Endothelial cell (in vitro differentiated cells): ENCODE data around the gene ANGPT4. TPM values are rescaled to one million over a fixed set of nuclear protein-coding genes. Genes with fewer than 3 reads are reported as not detected.

Experiments used
- DNase-seq: peaks from one replicate; pipeline ENCODE4 v3.0.0; 2021; ENCODE audit warnings: low spot score
- H3K27ac Mint-ChIP-seq: one replicate; pipeline ENCODE4 v1.8.0; 2021; ENCODE audit warnings: mixed read lengths, inconsistent platforms; ENCODE audit not compliant: unreplicated experiment
- H3K27me3 Mint-ChIP-seq: one replicate; pipeline ENCODE4 v1.8.0; 2021; ENCODE audit warnings: mild to moderate bottlenecking, moderate library complexity, mixed read lengths, inconsistent platforms; ENCODE audit not compliant: unreplicated experiment
- H3K36me3 Mint-ChIP-seq: one replicate; pipeline ENCODE4 v1.8.0; 2021; ENCODE audit warnings: mild to moderate bottlenecking, low read depth, mixed read lengths, inconsistent platforms; ENCODE audit not compliant: unreplicated experiment
- H3K4me1 Mint-ChIP-seq: one replicate; pipeline ENCODE4 v1.8.0; 2021; ENCODE audit warnings: mild to moderate bottlenecking, mixed read lengths, inconsistent platforms; ENCODE audit not compliant: unreplicated experiment
- H3K4me3 Mint-ChIP-seq: one replicate; pipeline ENCODE4 v1.8.0; 2021; ENCODE audit warnings: mild to moderate bottlenecking, mixed read lengths, inconsistent platforms; ENCODE audit not compliant: unreplicated experiment
- H3K9me3 Mint-ChIP-seq: one replicate; pipeline ENCODE4 v1.8.0; 2021; ENCODE audit warnings: mixed read lengths, inconsistent platforms; ENCODE audit not compliant: unreplicated experiment
- total RNA-seq: library from RNA; stranded (reverse); fragmentation: NEBNext Ultra II Directional; extraction: Animal tissue kit (Norgen Biotek cat#: 25700); gene quantifications from one replicate; pipeline ENCODE4 v1.2.1, GENCODE V29; 2021; ENCODE audit not compliant: unreplicated experiment
- TF ChIP-seq, protein P1 (sequence below): fragments of 200-600 bp; sonication (generic); IDR thresholded peaks from one replicate; pipeline ENCODE4 v1.5.0; 2021; ENCODE audit warnings: antibody characterized with exemption; ENCODE audit not compliant: unreplicated experiment

Gene ANGPT4
- total RNA-seq, 1 donor from 2014 or later = 0.51 TPM

DNA sequence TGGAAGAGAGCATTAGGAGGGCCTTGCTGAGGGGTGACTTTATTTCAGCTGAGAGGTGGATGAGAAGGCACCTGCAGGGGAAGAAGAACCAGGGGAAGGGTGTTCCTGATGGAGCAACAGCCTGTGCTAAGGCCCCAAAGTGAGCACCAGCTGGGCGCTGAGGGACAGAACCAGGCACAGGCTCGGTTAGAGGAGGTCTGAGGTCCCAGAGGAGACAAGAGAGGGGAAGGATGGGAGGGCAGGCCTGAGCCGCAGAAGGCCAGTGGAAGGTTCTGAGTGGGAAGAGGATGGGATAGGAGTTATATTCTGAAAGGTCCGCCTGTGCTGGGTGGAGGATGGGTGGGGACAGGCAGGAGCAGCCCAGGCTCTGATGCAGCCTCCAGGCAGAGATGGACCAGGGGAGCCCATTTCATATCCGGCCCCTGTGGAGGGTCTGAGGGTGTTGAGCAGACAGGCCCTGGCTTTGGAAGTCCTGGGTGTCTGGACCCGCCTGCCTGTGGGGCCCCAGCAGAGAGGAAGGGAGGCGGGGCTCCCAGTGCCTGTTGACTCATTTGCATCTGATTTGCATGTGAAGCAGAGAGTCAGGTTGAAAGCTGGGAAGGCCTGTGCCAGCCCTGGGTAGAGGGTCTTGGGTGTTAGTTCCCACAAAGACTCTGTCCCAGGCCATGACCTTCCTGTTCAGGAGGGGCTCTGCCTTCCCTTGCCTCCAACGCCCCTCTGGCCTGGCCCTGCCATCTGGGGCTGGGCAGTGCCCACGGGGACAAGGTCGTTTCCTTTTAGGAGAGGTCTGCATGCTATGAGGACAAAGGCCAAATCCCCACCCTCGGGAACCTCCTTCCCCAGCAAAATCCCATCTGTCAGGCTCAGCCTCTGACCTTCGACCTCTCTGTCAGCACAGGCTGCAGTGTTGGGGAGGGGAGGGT lies 93.2 kb downstream of the ANGPT4 start:
- peak overlapping the region; percentile 12 for H3K4me3 Mint-ChIP-seq
- TF ChIP-seq, protein P1, sequence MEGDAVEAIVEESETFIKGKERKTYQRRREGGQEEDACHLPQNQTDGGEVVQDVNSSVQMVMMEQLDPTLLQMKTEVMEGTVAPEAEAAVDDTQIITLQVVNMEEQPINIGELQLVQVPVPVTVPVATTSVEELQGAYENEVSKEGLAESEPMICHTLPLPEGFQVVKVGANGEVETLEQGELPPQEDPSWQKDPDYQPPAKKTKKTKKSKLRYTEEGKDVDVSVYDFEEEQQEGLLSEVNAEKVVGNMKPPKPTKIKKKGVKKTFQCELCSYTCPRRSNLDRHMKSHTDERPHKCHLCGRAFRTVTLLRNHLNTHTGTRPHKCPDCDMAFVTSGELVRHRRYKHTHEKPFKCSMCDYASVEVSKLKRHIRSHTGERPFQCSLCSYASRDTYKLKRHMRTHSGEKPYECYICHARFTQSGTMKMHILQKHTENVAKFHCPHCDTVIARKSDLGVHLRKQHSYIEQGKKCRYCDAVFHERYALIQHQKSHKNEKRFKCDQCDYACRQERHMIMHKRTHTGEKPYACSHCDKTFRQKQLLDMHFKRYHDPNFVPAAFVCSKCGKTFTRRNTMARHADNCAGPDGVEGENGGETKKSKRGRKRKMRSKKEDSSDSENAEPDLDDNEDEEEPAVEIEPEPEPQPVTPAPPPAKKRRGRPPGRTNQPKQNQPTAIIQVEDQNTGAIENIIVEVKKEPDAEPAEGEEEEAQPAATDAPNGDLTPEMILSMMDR = no peak
- no peaks in the 10 kb centered on the region for H3K36me3 Mint-ChIP-seq
- peaks cover 6% of the 10 kb centered on the region for H3K4me1 Mint-ChIP-seq
- no peak for DNase-seq
- peaks cover 10% of the 10 kb centered on the region for H3K27me3 Mint-ChIP-seq
- no peaks in the 10 kb centered on the region for H3K9me3 Mint-ChIP-seq
- no peak overlapping the region for H3K27ac Mint-ChIP-seq

DNA sequence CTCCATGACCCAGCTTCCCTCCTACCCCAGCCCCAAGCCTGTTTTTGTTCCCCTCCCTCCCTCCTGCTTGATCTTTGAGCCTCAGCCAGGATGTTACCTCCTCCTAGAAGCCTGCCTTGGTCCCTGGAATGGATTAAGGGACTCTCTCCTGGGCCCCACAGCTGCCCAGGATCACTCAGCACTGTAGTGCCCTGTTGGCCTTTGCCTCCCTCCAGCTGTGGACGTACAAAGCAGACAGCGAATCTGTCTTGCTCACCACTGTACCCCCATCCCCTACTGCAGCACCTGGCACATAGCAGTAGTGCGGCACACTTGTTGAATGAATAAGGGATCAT lies 94.4 kb downstream of the ANGPT4 start:
- no peak for DNase-seq
- TF ChIP-seq, protein P1 = no peak
- Mint-ChIP-seq H3K36me3 (no peaks in the 10 kb centered on the region), H3K4me3 (no peak overlapping the region), H3K9me3 (no peaks in the 10 kb centered on the region), H3K4me1 (peaks cover 6% of the 10 kb centered on the region), H3K27ac (no peak overlapping the region), H3K27me3 (peaks cover 10% of the 10 kb centered on the region)

DNA sequence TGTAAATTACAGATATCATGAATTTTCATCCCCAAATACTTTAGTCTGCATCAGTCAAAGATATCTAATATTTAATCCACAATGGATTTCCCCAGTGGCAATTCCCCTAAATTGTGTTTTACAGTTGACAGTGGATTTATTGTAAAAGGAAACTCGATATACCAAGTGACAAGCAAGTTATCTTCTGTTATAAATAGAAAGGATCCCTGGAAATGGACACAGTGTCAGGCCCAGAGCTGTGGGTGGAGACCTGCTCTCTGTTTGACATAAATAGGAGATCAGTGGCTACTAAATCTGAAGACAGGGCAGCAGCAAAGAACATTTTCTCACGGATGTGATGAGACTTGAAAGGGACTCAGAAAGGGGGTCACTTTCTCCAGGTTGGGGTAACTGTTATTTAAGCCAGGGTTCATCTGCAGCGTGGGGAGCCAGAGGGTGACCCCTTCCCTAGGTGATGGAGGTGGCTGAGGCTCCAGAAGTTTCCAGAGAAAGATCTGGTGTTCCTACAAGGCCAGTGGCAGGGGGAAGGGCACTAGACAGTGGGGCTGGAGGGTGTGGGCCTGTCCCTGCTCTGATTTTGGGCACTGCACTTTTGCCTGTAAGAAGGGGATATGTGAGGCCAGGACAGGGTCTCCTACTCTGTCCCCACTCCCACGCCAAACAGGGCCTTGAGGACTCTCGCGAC lies 94.9 kb downstream of the ANGPT4 start:
- Mint-ChIP-seq H3K27me3 (peaks cover 10% of the 10 kb centered on the region), H3K4me1 (peaks cover 6% of the 10 kb centered on the region), H3K4me3 (no peak overlapping the region), H3K27ac (no peak overlapping the region), H3K36me3 (no peaks in the 10 kb centered on the region), H3K9me3 (no peaks in the 10 kb centered on the region)
- no peak for DNase-seq
- TF ChIP-seq, protein P1 = no peak

DNA sequence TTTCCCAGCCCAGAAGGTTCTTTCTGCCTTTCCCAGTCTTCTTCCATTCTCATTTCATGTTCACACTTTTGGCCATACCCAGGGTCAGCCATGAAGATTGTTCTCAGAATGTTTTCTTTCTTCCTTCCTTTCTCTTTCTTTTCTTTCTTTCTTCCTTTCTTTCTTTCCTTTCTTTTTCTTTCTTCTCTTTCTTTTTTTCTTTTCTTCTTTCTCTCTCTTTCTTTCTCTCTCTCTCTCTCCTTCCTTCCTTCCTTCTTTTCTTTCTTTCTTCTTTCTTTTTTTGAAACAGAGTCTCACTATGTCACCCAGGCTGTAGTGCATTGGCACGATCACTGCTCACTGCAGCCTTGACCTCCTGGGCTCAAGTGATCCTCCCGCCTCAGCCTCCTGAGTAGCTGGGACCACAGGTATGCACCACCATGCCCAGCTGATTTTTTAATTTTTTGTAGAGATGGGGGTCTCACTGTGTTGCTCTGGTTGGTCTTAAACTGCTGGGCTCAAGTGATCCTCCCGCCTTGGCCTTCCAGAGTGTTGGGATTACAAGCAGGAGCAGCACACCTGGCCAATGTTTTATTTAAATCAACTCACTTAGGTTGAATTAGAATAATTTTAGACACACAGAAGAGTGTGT lies 95.7 kb downstream of the ANGPT4 start:
- no peaks in the 10 kb centered on the region for H3K36me3 Mint-ChIP-seq
- peaks cover 1% of the 10 kb centered on the region for H3K4me1 Mint-ChIP-seq
- H3K27me3 Mint-ChIP-seq = peaks cover 7% of the 10 kb centered on the region
- TF ChIP-seq, protein P1 = no peak
- H3K9me3 Mint-ChIP-seq = no peaks in the 10 kb centered on the region
- no peak for DNase-seq
- H3K27ac Mint-ChIP-seq = no peak overlapping the region
- no peak overlapping the region for H3K4me3 Mint-ChIP-seq

Other genes with a start within 250 kb of the ANGPT4 start
- not detected for gene SCRT2, start 240.5 kb downstream of the ANGPT4 start, total RNA-seq
- gene SLC52A3, start 147.8 kb downstream of the ANGPT4 start, total RNA-seq = 2.9 TPM
- gene FAM110A, start 82.6 kb downstream of the ANGPT4 start, total RNA-seq = 7.2 TPM
- gene RSPO4, start 86.0 kb upstream of the ANGPT4 start, total RNA-seq = 0.95 TPM
- 91.7 TPM for gene PSMF1, start 202.3 kb upstream of the ANGPT4 start, total RNA-seq